ENCODE results near the gene GDPGP1.
"Not testable (repeated sequence)": the region's sequence is repeated elsewhere in the genome, so short reads cannot be mapped to it uniquely, and the experiment has no call there.

Gene GDPGP1

GRCh38 chr15:90234096-90234988 lies at the start of gene GDPGP1:
GDPGP1 (plus strand) TSS chr15:90234209; CDS start chr15:90240909, 6,700 bp downstream.
- no peak for DNase-seq

- peak; percentile 41 to 85 for DNase-seq
These were observed 49.0 kb upstream of the GDPGP1 start for GRCh38 chr15:90184786-90185704.

- DNase-seq, result no peak
These were observed 46.6 kb upstream of the GDPGP1 start for GRCh38 chr15:90187257-90187868.

- not testable (repeated sequence) for DNase-seq
These were observed 45.9 kb upstream of the GDPGP1 start for GRCh38 chr15:90188065-90188464.

- DNase-seq, result no peak
These were observed 44.9 kb upstream of the GDPGP1 start for GRCh38 chr15:90188914-90189748.

- no peak for DNase-seq
These were observed 44.1 kb upstream of the GDPGP1 start for GRCh38 chr15:90189781-90190467.

GRCh38 chr15:90190606-90191343 lies 43.2 kb upstream of the GDPGP1 start:
- no peak for DNase-seq

- no peak for DNase-seq
These were observed 42.7 kb upstream of the GDPGP1 start for GRCh38 chr15:90191344-90191687.

GRCh38 chr15:90191794-90192509 lies 42.1 kb upstream of the GDPGP1 start:
- DNase-seq, result no peak

GRCh38 chr15:90192961-90193786 lies 40.8 kb upstream of the GDPGP1 start:
- no peak for DNase-seq

- no peak for DNase-seq
These were observed 39.4 kb upstream of the GDPGP1 start for GRCh38 chr15:90194655-90195054.

- DNase-seq, result no peak
These were observed 33.4 kb upstream of the GDPGP1 start for GRCh38 chr15:90200534-90201129.

GRCh38 chr15:90201130-90201943 lies 32.7 kb upstream of the GDPGP1 start, which contains the start of gene SEMA4B:
SEMA4B (plus strand) TSS chr15:90201330; CDS start chr15:90201579, 249 bp downstream.
- DNase-seq, result peak in 1 of 2 experiments; percentile 48

- DNase-seq, result no peak
These were observed 32.0 kb upstream of the GDPGP1 start for GRCh38 chr15:90201944-90202375.

- no peak for DNase-seq
These were observed 31.1 kb upstream of the GDPGP1 start for GRCh38 chr15:90202929-90203328.

- no peak for DNase-seq
These were observed 30.5 kb upstream of the GDPGP1 start for GRCh38 chr15:90203473-90203872.

GRCh38 chr15:90203922-90204321 lies 30.1 kb upstream of the GDPGP1 start:
- no peak for DNase-seq
